GM23338 (cell line): Measurements from ENCODE around the gene NHEJ1.

ENCODE experiments used
- CREB1 ChIP-seq: fragments of 250-450 bp; sonication (Bioruptor Pico); IDR thresholded peaks from 2 replicates; pipeline ENCODE4 v1.5.0; 2020; ENCODE audit warnings: low read depth, mild to moderate bottlenecking, moderate library complexity
- CTCF ChIP-seq, 2 experiments: fragments of 200-600 bp in 1 of 2; sonication (generic) in 1 of 2; conservative IDR thresholded peaks; 2 replicates each; pipeline versions ENCODE4 v1.5.1 to v1.6.1; 2016 to 2017; ENCODE audit warnings: antibody characterized with exemption in 2 of 2, low read depth in 2 of 2, mild to moderate bottlenecking in 2 of 2, moderate library complexity in 1 of 2
- EZH2 ChIP-seq: fragments of 200-600 bp; sonication (generic); IDR thresholded peaks from one replicate; pipeline ENCODE4 v1.8.0; 2017; ENCODE audit warnings: antibody characterized with exemption, mild to moderate bottlenecking, low read depth; ENCODE audit not compliant: unreplicated experiment
- JUNB ChIP-seq: IDR thresholded peaks from one replicate; pipeline ENCODE4 v1.6.1; 2016; ENCODE audit warnings: antibody characterized with exemption; ENCODE audit not compliant: unreplicated experiment
- POLR2AphosphoS5 ChIP-seq: IDR thresholded peaks from 2 replicates; pipeline ENCODE4 v1.6.1; 2016; ENCODE audit warnings: antibody characterized with exemption, low read depth

- TF ChIP-seq CREB1 (CRISPR knock-in tag) (no peak), EZH2 (no peak), CTCF (conservative IDR thresholded peaks at IDR 0.05; ENCODE audit: low read depth in 2 of 2) (peak; percentile 78 to 92), JUNB (no peak), POLR2AphosphoS5 (no peak)
Measured at GRCh38 chr2:219104107-219105035, 56.2 kb downstream of the NHEJ1 start.
